Measurements from ENCODE around the gene MICA.
"Not testable (repeated sequence)": the region's sequence is repeated elsewhere in the genome, so short reads cannot be mapped to it uniquely, and the experiment has no call there.

Gene MICA

GRCh38 chr6:31414148-31414770 lies 10.9 kb downstream of the MICA start:
- not testable (repeated sequence) for DNase-seq (ENCODE audit: low read depth)

- no peak for DNase-seq (ENCODE audit: low read depth)
These were observed 11.4 kb downstream of the MICA start for GRCh38 chr6:31414771-31415265.

- DNase-seq (ENCODE audit: low read depth), result no peak
These were observed 13.1 kb downstream of the MICA start for GRCh38 chr6:31416394-31417014.

- DNase-seq (ENCODE audit: low read depth), result no peak
These were observed 14.9 kb downstream of the MICA start for GRCh38 chr6:31418251-31418650.

- DNase-seq (ENCODE audit: low read depth), result no peak
These were observed 16.4 kb downstream of the MICA start for GRCh38 chr6:31419842-31420241.

- DNase-seq (ENCODE audit: low read depth), result no peak
These were observed 17.2 kb downstream of the MICA start for GRCh38 chr6:31420546-31420945.

GRCh38 chr6:31422587-31422986 lies 19.2 kb downstream of the MICA start:
- no peak for DNase-seq (ENCODE audit: low read depth)

GRCh38 chr6:31423550-31423949 lies 20.2 kb downstream of the MICA start:
- no peak for DNase-seq (ENCODE audit: low read depth)

- DNase-seq (ENCODE audit: low read depth), result no peak
These were observed 23.3 kb downstream of the MICA start for GRCh38 chr6:31426395-31427354.

- DNase-seq (ENCODE audit: low read depth), result no peak
These were observed 27.1 kb downstream of the MICA start for GRCh38 chr6:31430449-31430848.

GRCh38 chr6:31435051-31435450 lies 31.7 kb downstream of the MICA start:
- not testable (repeated sequence) for DNase-seq (ENCODE audit: low read depth)

GRCh38 chr6:31438222-31438621 lies 34.8 kb downstream of the MICA start:
- DNase-seq (ENCODE audit: low read depth), result no peak

- no peak for DNase-seq (ENCODE audit: low read depth)
These were observed 35.3 kb downstream of the MICA start for GRCh38 chr6:31438677-31439076.

GRCh38 chr6:31441365-31442267 lies 38.2 kb downstream of the MICA start:
- peak; percentile 84 for DNase-seq (ENCODE audit: low read depth)

GRCh38 chr6:31446481-31446880 lies 43.1 kb downstream of the MICA start:
- DNase-seq (ENCODE audit: low read depth), result no peak

GRCh38 chr6:31446999-31447789 lies 43.8 kb downstream of the MICA start:
- not testable (repeated sequence) for DNase-seq (ENCODE audit: low read depth)

GRCh38 chr6:31450751-31451150 lies 47.4 kb downstream of the MICA start:
- DNase-seq (ENCODE audit: low read depth), result no peak

GRCh38 chr6:31452859-31453258 lies 49.5 kb downstream of the MICA start:
- DNase-seq (ENCODE audit: low read depth), result no peak

- no peak for DNase-seq (ENCODE audit: low read depth)
These were observed 49.9 kb downstream of the MICA start for GRCh38 chr6:31453259-31453658.

GRCh38 chr6:31459864-31460263 lies 56.5 kb downstream of the MICA start:
- DNase-seq (ENCODE audit: low read depth), result not testable (repeated sequence)

Data from stimulated activated CD8-positive, alpha-beta memory T cell treated with anti-CD3 and anti-CD28 coated beads, Interleukin-15, amount 100 ng/mL, for 24 hours (primary cell).